Breast epithelium (tissue), 4 donors: ENCODE data around the gene STK4. TPM values are rescaled to one million over a fixed set of nuclear protein-coding genes. Genes with fewer than 3 reads are reported as not detected.
"Not testable (repeated sequence)": the region's sequence is repeated elsewhere in the genome, so short reads cannot be mapped to it uniquely, and the experiment has no call there.

ENCODE experiments used
- DNase-seq, 2 donors: peaks; one replicate each; pipeline ENCODE4 v3.0.0-alpha.2; 2019; ENCODE audit warnings: low spot score in 2 of 2
- H3K27ac ChIP-seq, 2 donors: fragments of 200-600 bp; sonication (generic) in 1 of 2; one replicate each; pipeline ENCODE4 v1.5.1; 2016 to 2019; ENCODE audit warnings: mild to moderate bottlenecking in 1 of 2
- H3K27me3 ChIP-seq, 2 donors: fragments of 200-600 bp; sonication (generic) in 1 of 2; one replicate each; pipeline versions ENCODE4 v1.5.1 to v1.6.0; 2017 to 2019; ENCODE audit warnings: control low read depth in 1 of 2, mild to moderate bottlenecking in 1 of 2
- H3K36me3 ChIP-seq: fragments of 200-600 bp; one replicate; pipeline ENCODE4 v1.5.1; 2019
- H3K4me1 ChIP-seq, 2 donors: fragments of 200-600 bp; sonication (generic); one replicate each; pipeline ENCODE4 v1.5.1; 2016 to 2019; ENCODE audit warnings: control low read depth in 1 of 2
- H3K4me3 ChIP-seq, 3 donors: fragments of 200-600 bp; sonication (generic); 1 replicate in 2 of 3; 2 replicates in 1 of 3; pipeline ENCODE4 v1.5.1; 2016 to 2019; ENCODE audit warnings: mild to moderate bottlenecking in 3 of 3, moderate library complexity in 2 of 3
- H3K9me3 ChIP-seq, 2 donors: fragments of 200-600 bp; sonication (generic) in 1 of 2; one replicate each; pipeline ENCODE4 v1.5.1; 2016 to 2019; ENCODE audit warnings: control low read depth in 1 of 2
- CTCF ChIP-seq, 3 donors: fragments of 450-650 bp; IDR thresholded peaks; one replicate each; pipeline ENCODE4 v1.5.1; 2016 to 2017; ENCODE audit warnings: antibody characterized with exemption in 3 of 3, mild to moderate bottlenecking in 3 of 3, moderate library complexity in 3 of 3
- POLR2A ChIP-seq: fragments of 450-650 bp; IDR thresholded peaks from one replicate; pipeline ENCODE4 v1.6.1; 2016; ENCODE audit warnings: antibody characterized with exemption, mild to moderate bottlenecking, moderate library complexity
- POLR2AphosphoS5 ChIP-seq, 3 donors: sonication (generic); formaldehyde crosslinking; IDR thresholded peaks; one replicate each; pipeline ENCODE4 v1.6.1; 2017; ENCODE audit warnings: antibody characterized with exemption in 3 of 3
- intact Hi-C: fragments of 100-400 bp; cut with DNase I; formaldehyde crosslinking; loops from one replicate; pipeline ENCODE4 v1.15.1; 2023; ENCODE audit warnings: low total_unique reads
- total RNA-seq, 3 donors: library from RNA; depleted of rRNA; stranded (reverse); fragments of >200 nt; gene quantifications; one replicate each; pipeline ENCODE4 v1.1.0, GENCODE V29; 2016

STK4 gene
- total RNA-seq, 3 donors from 2014 or later: 33.1 to 35.3 (median 34.7) TPM

DNA sequence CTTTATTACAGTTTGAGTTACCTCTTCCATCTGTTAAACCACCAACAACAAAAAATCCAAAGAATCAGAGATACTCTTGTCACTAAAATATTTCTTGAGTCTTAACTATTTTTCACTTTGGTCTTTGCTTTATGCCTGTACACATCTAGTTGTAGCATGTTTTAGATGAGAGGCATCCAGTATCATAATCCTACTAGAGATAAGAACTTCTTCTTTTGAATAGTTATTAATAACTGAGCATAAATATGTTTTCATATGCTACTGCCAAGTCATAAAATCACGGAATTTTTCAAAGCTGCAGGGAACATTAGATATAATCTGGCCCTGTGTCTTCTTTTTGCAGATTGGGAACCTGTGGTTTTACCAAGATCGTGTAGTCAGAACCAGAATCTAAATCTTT is 55.3 kb downstream of the STK4 start:
- H3K4me1 ChIP-seq: no peaks in the 10 kb centered on the region
- no peak for DNase-seq
- TF ChIP-seq POLR2A (no peak), CTCF (IDR thresholded peaks at IDR 0.05) (no peak), POLR2AphosphoS5 (IDR thresholded peaks at IDR 0.05) (no peak)
- H3K27ac ChIP-seq: no peak overlapping the region
- H3K27me3 ChIP-seq: no peaks in the 10 kb centered on the region
- H3K9me3 ChIP-seq: no peaks in the 10 kb centered on the region
- intact Hi-C loops: no loop called here
- H3K36me3 ChIP-seq: no peaks in the 10 kb centered on the region
- no peak overlapping the region for H3K4me3 ChIP-seq

GRCh38 chr20:45023140-45023539 is 56.8 kb downstream of the STK4 start:
- H3K27ac ChIP-seq, H3K4me1 ChIP-seq, H3K4me3 ChIP-seq, H3K9me3 ChIP-seq, DNase-seq, H3K27me3 ChIP-seq, H3K36me3 ChIP-seq, intact Hi-C loops: not testable (repeated sequence)

GRCh38 chr20:45028424-45029136 is 62.3 kb downstream of the STK4 start:
- Histone ChIP-seq H3K27me3 (no peaks in the 10 kb centered on the region), H3K9me3 (no peaks in the 10 kb centered on the region), H3K36me3 (no peaks in the 10 kb centered on the region), H3K27ac (no peak overlapping the region), H3K4me3 (no peak overlapping the region), H3K4me1 (no peaks in the 10 kb centered on the region)
- intact Hi-C loops: no loop called here
- TF ChIP-seq CTCF (IDR thresholded peaks at IDR 0.05) (no peak), POLR2AphosphoS5 (IDR thresholded peaks at IDR 0.05) (no peak), POLR2A (no peak)
- DNase-seq: no peak

DNA sequence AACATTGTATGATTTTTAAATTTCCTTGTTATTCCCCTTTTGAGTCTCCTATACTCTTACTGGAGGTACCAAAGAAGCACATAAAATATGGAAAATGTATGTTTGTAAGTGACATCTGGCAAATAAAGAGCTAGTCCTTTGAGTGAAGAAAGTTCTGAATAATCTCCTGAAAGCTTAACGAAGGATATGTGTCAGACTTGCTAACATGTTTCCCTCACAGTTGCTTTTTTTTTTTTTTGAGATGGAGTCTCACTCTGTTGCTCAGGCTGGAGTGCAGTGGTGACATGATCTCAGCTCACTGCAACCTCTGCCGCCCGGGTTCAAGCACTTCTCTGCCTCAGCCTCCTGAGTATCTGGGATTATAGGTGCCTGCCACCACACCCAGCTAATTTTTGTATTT is 63.6 kb downstream of the STK4 start:
- Histone ChIP-seq H3K27ac (no peak overlapping the region), H3K4me3 (no peak overlapping the region), H3K36me3 (no peaks in the 10 kb centered on the region), H3K4me1 (no peaks in the 10 kb centered on the region), H3K9me3 (no peaks in the 10 kb centered on the region), H3K27me3 (no peaks in the 10 kb centered on the region)
- TF ChIP-seq CTCF (IDR thresholded peaks at IDR 0.05): no peak
- TF ChIP-seq POLR2AphosphoS5 (IDR thresholded peaks at IDR 0.05): no peak
- TF ChIP-seq POLR2A: no peak
- DNase-seq: no peak
- intact Hi-C loops: no loop called here

GRCh38 chr20:45032276-45032675 is 66.0 kb downstream of the STK4 start:
- no peaks in the 10 kb centered on the region for H3K9me3 ChIP-seq
- no peaks in the 10 kb centered on the region for H3K27me3 ChIP-seq
- H3K36me3 ChIP-seq: no peaks in the 10 kb centered on the region
- no peak for DNase-seq
- H3K4me1 ChIP-seq: no peaks in the 10 kb centered on the region
- no peak for TF ChIP-seq POLR2A
- TF ChIP-seq CTCF (IDR thresholded peaks at IDR 0.05): no peak
- TF ChIP-seq POLR2AphosphoS5 (IDR thresholded peaks at IDR 0.05): no peak
- no peak overlapping the region for H3K4me3 ChIP-seq
- no peak overlapping the region for H3K27ac ChIP-seq
- intact Hi-C loops: no loop called here

DNA sequence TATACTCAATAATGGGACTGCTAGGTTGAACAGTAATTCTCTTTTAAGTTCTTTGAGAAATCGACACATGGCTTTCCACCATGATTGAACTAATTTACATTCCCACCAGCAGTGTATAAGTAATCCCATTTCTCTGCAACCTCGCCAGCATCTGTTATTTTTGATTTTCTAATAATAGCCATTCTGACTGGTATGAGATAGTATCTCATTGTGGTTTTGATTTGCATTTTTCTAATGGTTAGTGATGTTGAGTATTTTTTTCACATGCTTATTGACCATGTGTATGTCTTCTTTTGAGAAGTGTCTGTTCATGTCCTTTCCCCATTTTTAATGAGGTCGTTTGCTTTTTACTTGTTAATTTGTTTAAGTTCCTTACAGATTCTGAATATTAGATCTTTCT is 66.5 kb downstream of the STK4 start:
- Histone ChIP-seq H3K36me3 (no peaks in the 10 kb centered on the region), H3K9me3 (no peaks in the 10 kb centered on the region), H3K27ac (no peak overlapping the region), H3K4me1 (no peaks in the 10 kb centered on the region), H3K4me3 (no peak overlapping the region), H3K27me3 (no peaks in the 10 kb centered on the region)
- TF ChIP-seq POLR2AphosphoS5 (IDR thresholded peaks at IDR 0.05) (no peak), POLR2A (no peak), CTCF (IDR thresholded peaks at IDR 0.05) (no peak)
- no peak for DNase-seq
- intact Hi-C loops: no loop called here
